ENCODE data around the gene CFAP73. TPM values are rescaled to one million over a fixed set of nuclear protein-coding genes. Genes with fewer than 3 reads are reported as not detected.
"Not testable (repeated sequence)": the region's sequence is repeated elsewhere in the genome, so short reads cannot be mapped to it uniquely, and the experiment has no call there.

CFAP73 gene
- total RNA-seq, 1 donor: not detected

GRCh38 chr12:113114447-113115178, 34.9 kb upstream of the CFAP73 start:
- no peaks in the 10 kb centered on the region for H3K9me3 ChIP-seq (ENCODE audit: low read depth, low read length)
- H3K27me3 ChIP-seq (ENCODE audit: insufficient read depth, low read length): no peaks in the 10 kb centered on the region
- H3K4me1 ChIP-seq (ENCODE audit: insufficient read depth, low read length): no peaks in the 10 kb centered on the region
- H3K4me3 ChIP-seq (ENCODE audit: low read length): no peak overlapping the region

GRCh38 chr12:113115455-113116126, 33.9 kb upstream of the CFAP73 start:
- no peak overlapping the region for H3K4me3 ChIP-seq (ENCODE audit: low read length)
- H3K9me3 ChIP-seq (ENCODE audit: low read depth, low read length): no peaks in the 10 kb centered on the region
- H3K4me1 ChIP-seq (ENCODE audit: insufficient read depth, low read length): no peaks in the 10 kb centered on the region
- no peaks in the 10 kb centered on the region for H3K27me3 ChIP-seq (ENCODE audit: insufficient read depth, low read length)

- Histone ChIP-seq H3K4me3 (ENCODE audit: low read length) (no peak overlapping the region), H3K9me3 (ENCODE audit: low read depth, low read length) (no peaks in the 10 kb centered on the region), H3K27me3 (ENCODE audit: insufficient read depth, low read length) (no peaks in the 10 kb centered on the region), H3K4me1 (ENCODE audit: insufficient read depth, low read length) (no peaks in the 10 kb centered on the region)
These were observed 32.6 kb upstream of the CFAP73 start for GRCh38 chr12:113116875-113117274.

- H3K4me3 ChIP-seq (ENCODE audit: low read length); H3K9me3 ChIP-seq (ENCODE audit: low read depth, low read length); H3K27me3 ChIP-seq (ENCODE audit: insufficient read depth, low read length); H3K4me1 ChIP-seq (ENCODE audit: insufficient read depth, low read length): not testable (repeated sequence)
These were observed 31.8 kb upstream of the CFAP73 start for GRCh38 chr12:113117684-113118083.

- Histone ChIP-seq H3K9me3 (ENCODE audit: low read depth, low read length) (no peaks in the 10 kb centered on the region), H3K4me3 (ENCODE audit: low read length) (no peak overlapping the region), H3K4me1 (ENCODE audit: insufficient read depth, low read length) (no peaks in the 10 kb centered on the region), H3K27me3 (ENCODE audit: insufficient read depth, low read length) (no peaks in the 10 kb centered on the region)
These were observed 31.4 kb upstream of the CFAP73 start for GRCh38 chr12:113118142-113118541.

GRCh38 chr12:113119980-113120669, 29.4 kb upstream of the CFAP73 start:
- Histone ChIP-seq H3K4me1 (ENCODE audit: insufficient read depth, low read length) (no peaks in the 10 kb centered on the region), H3K4me3 (ENCODE audit: low read length) (no peak overlapping the region), H3K9me3 (ENCODE audit: low read depth, low read length) (no peaks in the 10 kb centered on the region), H3K27me3 (ENCODE audit: insufficient read depth, low read length) (no peaks in the 10 kb centered on the region)

GRCh38 chr12:113120670-113121370, 28.7 kb upstream of the CFAP73 start:
- Histone ChIP-seq H3K9me3 (ENCODE audit: low read depth, low read length) (no peaks in the 10 kb centered on the region), H3K4me3 (ENCODE audit: low read length) (no peak overlapping the region), H3K4me1 (ENCODE audit: insufficient read depth, low read length) (no peaks in the 10 kb centered on the region), H3K27me3 (ENCODE audit: insufficient read depth, low read length) (no peaks in the 10 kb centered on the region)

GRCh38 chr12:113127791-113128199, 21.7 kb upstream of the CFAP73 start:
- H3K9me3 ChIP-seq (ENCODE audit: low read depth, low read length): no peaks in the 10 kb centered on the region
- H3K4me3 ChIP-seq (ENCODE audit: low read length): no peak overlapping the region
- H3K27me3 ChIP-seq (ENCODE audit: insufficient read depth, low read length): no peaks in the 10 kb centered on the region
- H3K4me1 ChIP-seq (ENCODE audit: insufficient read depth, low read length): no peaks in the 10 kb centered on the region

GRCh38 chr12:113128802-113129663, 20.5 kb upstream of the CFAP73 start:
- no peaks in the 10 kb centered on the region for H3K27me3 ChIP-seq (ENCODE audit: insufficient read depth, low read length)
- H3K4me3 ChIP-seq (ENCODE audit: low read length): no peak overlapping the region
- H3K9me3 ChIP-seq (ENCODE audit: low read depth, low read length): no peaks in the 10 kb centered on the region
- no peaks in the 10 kb centered on the region for H3K4me1 ChIP-seq (ENCODE audit: insufficient read depth, low read length)

- Histone ChIP-seq H3K4me1 (ENCODE audit: insufficient read depth, low read length) (peaks cover under 1% of the 10 kb centered on the region), H3K4me3 (ENCODE audit: low read length) (no peak overlapping the region), H3K27me3 (ENCODE audit: insufficient read depth, low read length) (no peaks in the 10 kb centered on the region), H3K9me3 (ENCODE audit: low read depth, low read length) (no peaks in the 10 kb centered on the region)
These were observed 19.7 kb upstream of the CFAP73 start for GRCh38 chr12:113129664-113130456.

- Histone ChIP-seq H3K27me3 (ENCODE audit: insufficient read depth, low read length) (no peaks in the 10 kb centered on the region), H3K4me3 (ENCODE audit: low read length) (no peak overlapping the region), H3K4me1 (ENCODE audit: insufficient read depth, low read length) (peaks cover 4% of the 10 kb centered on the region), H3K9me3 (ENCODE audit: low read depth, low read length) (no peaks in the 10 kb centered on the region)
These were observed 18.9 kb upstream of the CFAP73 start for GRCh38 chr12:113130457-113131135.

- H3K4me3 ChIP-seq (ENCODE audit: low read length): no peak overlapping the region
- no peaks in the 10 kb centered on the region for H3K9me3 ChIP-seq (ENCODE audit: low read depth, low read length)
- peaks cover 13% of the 10 kb centered on the region for H3K4me1 ChIP-seq (ENCODE audit: insufficient read depth, low read length)
- H3K27me3 ChIP-seq (ENCODE audit: insufficient read depth, low read length): peaks cover 2% of the 10 kb centered on the region
These were observed 18.0 kb upstream of the CFAP73 start for GRCh38 chr12:113131556-113131955.

- no peaks in the 10 kb centered on the region for H3K9me3 ChIP-seq (ENCODE audit: low read depth, low read length)
- H3K4me3 ChIP-seq (ENCODE audit: low read length): no peak overlapping the region
- H3K4me1 ChIP-seq (ENCODE audit: insufficient read depth, low read length): peaks cover 14% of the 10 kb centered on the region
- H3K27me3 ChIP-seq (ENCODE audit: insufficient read depth, low read length): peaks cover 2% of the 10 kb centered on the region
These were observed 16.5 kb upstream of the CFAP73 start for GRCh38 chr12:113133036-113133435.
